ENCODE results near the gene FBXL17.
A peak's percentile ranks its signal among the peaks of the same experiment; 100 is the strongest.

FBXL17 gene

DNA sequence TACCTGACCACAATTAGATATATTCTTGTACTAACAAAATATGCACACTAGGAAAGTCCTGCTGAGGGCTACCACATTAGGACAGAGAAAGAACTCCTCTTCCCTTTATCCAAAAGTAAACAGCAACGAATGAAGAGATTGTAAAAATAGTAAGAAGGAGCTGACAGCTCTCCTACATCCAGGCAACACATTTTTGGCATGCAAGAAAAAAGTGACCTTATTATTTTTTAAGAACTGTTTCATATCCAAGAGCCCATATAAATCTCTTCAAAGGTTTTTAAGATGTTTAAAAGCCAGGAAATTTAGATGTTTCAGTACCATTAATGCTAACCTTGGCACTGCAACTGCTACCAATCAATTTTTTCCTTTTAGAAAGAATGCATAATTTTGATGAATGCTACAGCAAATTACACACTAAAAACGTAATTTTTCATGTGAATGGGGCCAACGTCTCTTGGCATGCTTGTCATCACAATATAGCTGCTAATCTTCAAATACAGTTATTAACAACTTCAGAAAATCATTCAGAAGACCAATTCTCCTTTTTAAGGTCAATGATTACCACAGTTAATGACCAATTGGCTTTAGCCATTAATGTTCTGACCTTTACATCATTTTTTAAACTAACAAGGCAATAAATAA, 132.0 kb downstream of the FBXL17 start:
- DNase-seq (ENCODE audit: low read depth) = no peak

GRCh38 chr5:108249095-108249784, 132.7 kb downstream of the FBXL17 start:
- no peak for DNase-seq (ENCODE audit: low read depth)

- no peak for DNase-seq (ENCODE audit: low read depth)
Observed at GRCh38 chr5:108238936-108239887, 142.7 kb downstream of the FBXL17 start.

DNA sequence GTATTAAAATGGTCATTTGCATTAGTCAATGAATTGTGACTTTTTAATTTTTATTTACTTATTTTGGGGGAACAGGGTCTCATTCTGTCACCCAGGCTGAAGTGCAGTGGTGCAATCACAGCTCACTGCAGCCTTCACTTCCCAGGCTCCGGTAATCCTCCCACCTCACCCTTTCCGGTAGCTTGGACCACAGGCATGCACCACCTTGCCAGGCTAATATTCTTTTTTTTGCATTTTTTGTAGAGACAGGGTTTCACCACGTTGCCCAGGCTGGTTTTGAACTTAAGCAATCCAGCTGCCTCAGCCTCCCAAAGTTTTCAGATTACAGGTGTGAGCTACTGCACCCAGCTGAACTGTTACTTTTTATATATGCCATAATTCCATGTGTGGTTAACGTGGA, 143.4 kb downstream of the FBXL17 start:
- DNase-seq (ENCODE audit: low read depth) = peak; percentile 69

- no peak for DNase-seq (ENCODE audit: low read depth)
Observed at GRCh38 chr5:108233617-108234155, 148.2 kb downstream of the FBXL17 start.

GRCh38 chr5:108232805-108233204, 149.1 kb downstream of the FBXL17 start:
- no peak for DNase-seq (ENCODE audit: low read depth)

- no peak for DNase-seq (ENCODE audit: low read depth)
Observed at GRCh38 chr5:108222011-108222410, 159.9 kb downstream of the FBXL17 start.

DNA sequence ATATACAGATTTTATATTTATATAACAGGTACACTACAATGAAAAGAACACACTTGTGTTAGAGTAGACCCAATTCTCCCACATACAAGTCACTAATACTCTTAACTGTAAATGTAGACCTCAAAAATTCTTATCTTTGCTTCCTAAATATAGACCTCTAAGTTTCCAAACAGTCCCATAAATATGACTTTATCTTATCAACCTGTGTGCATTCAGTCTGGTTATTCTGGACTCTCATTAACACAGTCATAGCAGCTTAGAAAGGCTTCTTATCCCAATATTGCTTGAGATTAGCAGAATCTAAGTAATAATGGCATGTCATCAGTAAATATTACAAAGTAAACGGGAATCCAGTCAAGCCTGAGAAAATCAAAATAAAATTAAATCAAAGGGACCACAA, 161.1 kb downstream of the FBXL17 start:
- DNase-seq (ENCODE audit: low read depth) = peak; percentile 9

DNA sequence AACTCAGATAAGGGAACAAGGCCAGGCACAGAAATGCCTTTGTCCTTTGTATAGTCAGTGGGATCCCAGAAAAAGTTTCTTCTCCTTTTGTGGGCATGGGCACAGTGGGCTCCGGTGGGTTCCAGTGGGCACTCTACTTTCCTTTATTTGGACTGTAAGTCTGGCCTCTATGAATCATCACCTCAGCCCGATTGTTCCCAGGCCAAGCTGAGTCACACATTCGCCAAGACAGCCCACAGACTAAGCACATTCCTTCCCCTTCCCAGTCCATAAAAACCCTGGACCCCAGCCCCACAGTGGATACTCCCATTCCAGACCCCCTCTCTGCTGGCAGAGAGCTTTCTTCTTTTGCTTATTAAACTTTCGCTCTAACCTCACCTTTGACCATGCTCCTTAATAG, 165.0 kb downstream of the FBXL17 start:
- peak; percentile 75 for DNase-seq (ENCODE audit: low read depth)

DNA sequence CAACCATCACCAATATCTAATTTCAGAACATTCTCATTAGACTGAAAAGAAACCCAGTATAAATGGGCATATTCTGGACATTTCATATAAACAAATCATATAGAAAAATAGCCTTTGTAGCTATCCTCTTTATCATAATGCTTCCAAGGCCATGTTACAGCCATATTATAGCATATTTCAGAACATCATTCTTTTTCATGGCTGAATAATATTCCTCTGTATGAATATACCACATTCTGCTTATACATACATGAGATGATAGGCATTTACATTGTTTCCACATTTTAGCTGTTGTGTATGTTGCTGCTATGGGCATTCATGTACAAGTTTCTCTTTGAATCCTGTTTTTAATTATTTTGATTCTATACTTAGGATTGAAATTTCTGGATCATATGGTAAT, 167.0 kb downstream of the FBXL17 start:
- DNase-seq (ENCODE audit: low read depth) = no peak

- DNase-seq (ENCODE audit: low read depth) = peak; percentile 37
Observed at GRCh38 chr5:108212775-108213346, 169.0 kb downstream of the FBXL17 start.

DNA sequence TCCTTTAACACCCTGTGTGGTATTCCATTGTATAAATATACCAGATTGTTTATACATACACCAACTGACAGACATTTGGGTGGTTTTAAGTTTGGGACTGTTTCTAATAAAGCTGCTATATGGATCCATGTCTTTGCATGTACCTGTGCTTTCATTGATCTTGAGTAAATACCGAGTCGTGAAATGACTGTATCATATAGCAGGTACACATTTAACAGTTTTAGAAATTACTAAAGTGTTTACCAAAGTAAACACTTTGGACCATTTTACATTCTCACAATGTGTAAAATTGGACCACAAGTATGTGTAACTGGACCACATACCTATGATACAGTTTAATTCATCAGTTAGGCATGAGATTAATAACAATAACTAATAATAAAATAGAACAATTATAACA, 175.2 kb downstream of the FBXL17 start:
- no peak for DNase-seq (ENCODE audit: low read depth)

GRCh38 chr5:108201721-108202120, 180.2 kb downstream of the FBXL17 start:
- no peak for DNase-seq (ENCODE audit: low read depth)

GRCh38 chr5:108196276-108196675, 185.6 kb downstream of the FBXL17 start:
- DNase-seq (ENCODE audit: low read depth) = no peak

DNA sequence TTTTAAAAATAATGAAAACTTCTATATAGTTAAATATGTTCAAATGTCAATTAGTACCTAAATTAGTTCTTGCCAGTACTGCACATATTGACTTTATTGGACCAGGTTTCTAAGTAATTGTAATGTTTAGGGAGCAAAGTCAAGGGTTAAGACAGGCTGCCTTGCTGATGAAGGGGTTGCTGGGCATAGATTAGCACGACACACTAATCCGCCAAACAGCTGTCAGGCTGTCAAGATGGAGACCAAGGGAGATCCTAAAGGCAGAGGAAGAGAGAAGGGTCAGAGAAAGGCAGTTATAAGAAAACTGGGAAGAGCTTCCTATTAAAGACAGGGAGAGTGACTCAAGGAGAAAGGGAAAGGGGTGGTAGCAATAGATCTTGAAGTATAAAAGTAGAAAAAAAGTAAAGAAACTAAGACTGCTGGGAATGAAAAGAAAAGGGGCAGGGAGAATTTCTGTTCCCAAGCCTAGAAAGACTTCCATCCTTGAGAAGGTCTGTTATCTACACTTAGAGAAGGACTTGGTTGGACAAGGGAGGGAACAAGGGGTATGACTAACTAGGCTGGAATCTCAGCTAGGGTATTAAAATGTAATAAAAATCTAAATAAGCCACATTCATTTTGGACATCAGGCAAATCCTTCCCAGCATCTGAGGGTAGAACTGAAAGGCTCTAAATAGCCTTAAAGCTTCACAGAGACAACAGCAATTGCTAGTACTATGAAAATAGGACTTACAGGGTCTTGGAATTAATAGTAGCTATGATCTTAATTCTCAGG, 188.7 kb downstream of the FBXL17 start:
- DNase-seq (ENCODE audit: low read depth) = peak; percentile 85

DNA sequence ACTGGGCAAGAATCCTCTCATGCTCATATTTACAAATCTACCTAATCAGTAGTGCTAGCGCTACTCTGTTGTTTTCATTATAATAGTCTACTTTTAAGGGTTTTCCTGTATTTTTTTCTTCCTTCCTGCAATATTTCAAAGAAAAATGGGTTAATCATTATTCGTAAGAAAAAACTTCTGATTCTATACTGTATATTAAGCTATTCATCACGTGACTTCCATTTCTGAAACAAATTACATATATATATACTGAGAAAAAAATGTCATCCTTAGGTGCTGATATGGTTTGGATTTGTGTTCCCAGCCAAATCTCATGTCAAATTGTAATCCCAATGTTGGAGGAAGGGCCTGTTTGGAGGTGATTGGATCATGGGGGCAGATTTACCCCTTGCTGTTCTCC, 197.0 kb downstream of the FBXL17 start:
- DNase-seq (ENCODE audit: low read depth) = no peak

GRCh38 chr5:108181975-108182374, 199.9 kb downstream of the FBXL17 start:
- DNase-seq (ENCODE audit: low read depth) = no peak

GRCh38 chr5:108174286-108174685, 207.6 kb downstream of the FBXL17 start:
- no peak for DNase-seq (ENCODE audit: low read depth)

DNA sequence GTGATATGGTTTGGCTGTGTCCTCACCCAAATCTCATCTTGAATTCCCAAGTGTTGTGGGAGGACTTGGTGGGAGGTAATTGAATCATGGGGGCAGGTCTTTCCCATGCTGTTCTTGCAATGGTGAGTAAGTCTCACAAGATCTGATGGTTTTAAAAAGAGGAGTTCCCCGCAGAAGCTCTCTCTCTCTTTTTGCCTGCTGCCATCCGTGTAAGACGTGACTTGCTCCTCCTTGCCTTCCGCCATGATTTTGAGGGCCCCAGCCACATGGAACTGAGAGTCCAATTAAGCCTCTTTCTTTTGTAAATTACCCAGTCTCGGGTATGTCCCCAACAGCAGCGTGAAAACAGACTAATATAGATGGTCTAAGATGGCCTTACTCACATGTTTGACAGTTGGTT, 210.1 kb downstream of the FBXL17 start:
- DNase-seq (ENCODE audit: low read depth) = no peak

DNA sequence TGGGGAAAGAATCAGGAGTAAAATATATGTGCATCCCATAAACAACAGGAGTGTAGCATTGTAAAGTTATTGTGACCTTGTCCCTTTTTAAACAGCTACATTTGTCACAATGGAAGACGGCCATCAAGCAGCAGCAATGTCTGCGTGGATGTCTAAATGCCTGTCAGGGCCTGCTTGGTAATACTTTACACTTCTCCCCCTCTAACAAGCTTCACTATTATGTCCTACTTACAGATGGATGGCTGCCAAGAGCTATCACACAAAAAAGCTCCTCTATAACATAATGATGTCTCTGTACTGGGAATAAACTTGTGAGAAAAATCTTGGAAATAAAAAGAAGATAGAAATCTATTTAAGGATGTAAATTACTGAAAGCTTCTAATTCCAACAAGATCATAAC, 213.0 kb downstream of the FBXL17 start:
- no peak for DNase-seq (ENCODE audit: low read depth)

DNA sequence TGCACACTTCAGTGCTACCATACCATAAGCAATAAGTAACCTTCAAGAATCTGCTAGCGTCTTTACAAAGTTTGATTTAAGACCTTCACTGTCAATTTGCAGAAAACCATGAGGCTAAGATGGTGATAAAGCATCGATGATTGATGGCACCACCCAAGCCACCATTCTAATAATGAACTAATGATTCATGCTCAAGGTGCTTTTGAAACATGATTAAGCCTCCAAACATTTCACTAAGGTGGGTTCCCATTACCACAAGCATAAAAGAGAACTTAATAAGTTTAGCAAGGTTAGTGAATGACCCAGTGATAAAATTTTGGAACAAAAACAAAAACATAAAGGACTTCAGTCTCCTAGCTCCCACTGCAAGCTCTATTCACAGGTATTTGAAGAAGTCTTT, 214.7 kb downstream of the FBXL17 start:
- no peak for DNase-seq (ENCODE audit: low read depth)

All from amniotic epithelial cell (primary cell).